GM23338 (cell line): Measurements from ENCODE around the gene TOMM6. TPM values are rescaled to one million over a fixed set of nuclear protein-coding genes. Genes with fewer than 3 reads are reported as not detected.

ENCODE experiments used
- ATAC-seq: fragments of 200-7000 bp; cut with Tn5 transposase; 3 replicates; pipeline ENCODE4 v1.9.1; 2020
- DNase-seq: peaks from one replicate; pipeline ENCODE4 v3.0.0-alpha.2; 2015; ENCODE audit warnings: low spot score
- H2AFZ ChIP-seq: fragments of 200-600 bp; sonication (generic); 2 replicates; pipeline ENCODE4 v1.8.0; 2016; ENCODE audit warnings: antibody characterized with exemption, mild to moderate bottlenecking, moderate library complexity
- H3F3A ChIP-seq: fragments of 200-600 bp; sonication (generic); replicated peaks from 2 replicates; pipeline ENCODE4 v1.8.0; 2017; ENCODE audit warnings: antibody characterized with exemption, mixed run types, low read depth
- H3K27ac ChIP-seq: fragments of 200-600 bp; sonication (generic); 2 replicates; pipeline ENCODE4 v1.6.1; 2016; ENCODE audit warnings: low read depth
- H3K27me3 ChIP-seq: fragments of 200-600 bp; sonication (generic); 2 replicates; pipeline ENCODE4 v1.8.0; 2016; ENCODE audit warnings: mild to moderate bottlenecking, mixed run types, moderate library complexity; ENCODE audit not compliant: insufficient read depth
- H3K36me3 ChIP-seq: fragments of 200-600 bp; sonication (generic); 2 replicates; pipeline ENCODE4 v1.8.0; 2016; ENCODE audit warnings: mild to moderate bottlenecking; ENCODE audit not compliant: insufficient read depth
- H3K4me1 ChIP-seq: fragments of 200-600 bp; sonication (generic); 2 replicates; pipeline ENCODE4 v1.8.0; 2016; ENCODE audit warnings: mild to moderate bottlenecking, moderate library complexity; ENCODE audit not compliant: insufficient read depth
- H3K4me2 ChIP-seq: fragments of 200-600 bp; sonication (generic); 2 replicates; pipeline ENCODE4 v1.7.1; 2017; ENCODE audit warnings: mixed run types
- H3K4me3 ChIP-seq: fragments of 200-600 bp; sonication (generic); 2 replicates; pipeline ENCODE4 v1.6.1; 2016; ENCODE audit warnings: mixed run types
- H3K79me2 ChIP-seq: fragments of 200-600 bp; sonication (generic); replicated peaks from 2 replicates; pipeline ENCODE4 v1.8.0; 2017; ENCODE audit warnings: mild to moderate bottlenecking; ENCODE audit not compliant: insufficient read depth
- H3K9me2 ChIP-seq: fragments of 200-600 bp; sonication (generic); 2 replicates; pipeline ENCODE4 v1.8.0; 2017; ENCODE audit not compliant: insufficient read depth
- H4K20me1 ChIP-seq: fragments of 200-600 bp; sonication (generic); replicated peaks from 2 replicates; pipeline ENCODE4 v1.8.0; 2017; ENCODE audit warnings: mild to moderate bottlenecking; ENCODE audit not compliant: insufficient read depth
- H3K27ac Mint-ChIP-seq: 2 replicates; pipeline ENCODE4 v1.8.0; 2020; ENCODE audit warnings: inconsistent platforms, mild to moderate bottlenecking, moderate library complexity, mixed read lengths
- H3K27me3 Mint-ChIP-seq: 3 replicates; pipeline ENCODE4 v1.8.0; 2022; ENCODE audit warnings: low read depth, mild to moderate bottlenecking, moderate library complexity, mixed read lengths, inconsistent platforms; ENCODE audit not compliant: insufficient read depth, poor library complexity
- H3K36me3 Mint-ChIP-seq: 3 replicates; pipeline ENCODE4 v1.8.0; 2021; ENCODE audit warnings: low read depth, mild to moderate bottlenecking, inconsistent platforms, moderate library complexity, mixed read lengths
- H3K4me1 Mint-ChIP-seq: 3 replicates; pipeline ENCODE4 v1.8.0; 2020; ENCODE audit warnings: mild to moderate bottlenecking, inconsistent platforms, mixed read lengths
- H3K4me3 Mint-ChIP-seq: 3 replicates; pipeline ENCODE4 v1.8.0; 2021; ENCODE audit warnings: moderate library complexity, mild to moderate bottlenecking, inconsistent platforms, mixed read lengths
- H3K9me3 Mint-ChIP-seq: 3 replicates; pipeline ENCODE4 v1.8.0; 2020; ENCODE audit warnings: moderate library complexity, mild to moderate bottlenecking, inconsistent platforms, mixed read lengths
- CREB1 ChIP-seq: fragments of 250-450 bp; sonication (Bioruptor Pico); IDR thresholded peaks from 2 replicates; pipeline ENCODE4 v1.5.0; 2020; ENCODE audit warnings: low read depth, mild to moderate bottlenecking, moderate library complexity
- EZH2 ChIP-seq: fragments of 200-600 bp; sonication (generic); IDR thresholded peaks from one replicate; pipeline ENCODE4 v1.8.0; 2017; ENCODE audit warnings: antibody characterized with exemption, mild to moderate bottlenecking, low read depth; ENCODE audit not compliant: unreplicated experiment
- EZH2phosphoT487 ChIP-seq: fragments of 200-600 bp; sonication (generic); IDR thresholded peaks from one replicate; pipeline ENCODE4 v1.8.1; 2018; ENCODE audit warnings: antibody characterized with exemption; ENCODE audit not compliant: unreplicated experiment
- JUNB ChIP-seq: IDR thresholded peaks from one replicate; pipeline ENCODE4 v1.6.1; 2016; ENCODE audit warnings: antibody characterized with exemption; ENCODE audit not compliant: unreplicated experiment
- NANOG ChIP-seq: IDR thresholded peaks from 2 replicates; pipeline ENCODE4 v1.6.1; 2016; ENCODE audit warnings: antibody characterized with exemption, borderline replicate concordance
- POLR2AphosphoS5 ChIP-seq: IDR thresholded peaks from 2 replicates; pipeline ENCODE4 v1.6.1; 2016; ENCODE audit warnings: antibody characterized with exemption, low read depth
- STAT1 ChIP-seq: IDR thresholded peaks from one replicate; pipeline ENCODE4 v1.6.1; 2016; ENCODE audit warnings: antibody characterized with exemption; ENCODE audit not compliant: unreplicated experiment
- ZNF114 ChIP-seq: fragments of 250-450 bp; sonication (Bioruptor Pico); IDR thresholded peaks from 2 replicates; pipeline ENCODE4 v1.5.0; 2020; ENCODE audit warnings: mild to moderate bottlenecking, moderate library complexity
- ZNF331 ChIP-seq: fragments of 250-450 bp; sonication (Bioruptor Pico); IDR thresholded peaks from 2 replicates; pipeline ENCODE4 v1.5.0; 2020; ENCODE audit warnings: low read depth, mild to moderate bottlenecking, moderate library complexity
- polyA plus RNA-seq: library from polyadenylated mRNA; unstranded; fragments of >200 nt; fragmentation: Nextera tagmentation; extraction: Ambion mirVana; gene quantifications from 2 replicates; pipeline ENCODE4 v1.2.1, GENCODE V29; 2016
- total RNA-seq: library from RNA; depleted of rRNA; stranded (reverse); fragments of >200 nt; shearing (Covaris generic); gene quantifications from 2 replicates; pipeline ENCODE4 v1.2.3, GENCODE V29; 2014
- TF ChIP-seq, protein P1 (sequence below): IDR thresholded peaks from 2 replicates; pipeline ENCODE4 v1.6.1; 2016; ENCODE audit warnings: antibody characterized with exemption
- TF ChIP-seq, protein P2 (sequence below), 2 experiments: fragments of 200-600 bp in 1 of 2; sonication (generic) in 1 of 2; conservative IDR thresholded peaks; 2 replicates each; pipeline versions ENCODE4 v1.5.1 to v1.6.1; 2016 to 2017; ENCODE audit warnings: antibody characterized with exemption in 2 of 2, low read depth in 2 of 2, mild to moderate bottlenecking in 2 of 2, moderate library complexity in 1 of 2

Gene TOMM6
- total and polyA plus RNA-seq, 2 experiments from 2014 or later = 195 to 372 TPM

DNA sequence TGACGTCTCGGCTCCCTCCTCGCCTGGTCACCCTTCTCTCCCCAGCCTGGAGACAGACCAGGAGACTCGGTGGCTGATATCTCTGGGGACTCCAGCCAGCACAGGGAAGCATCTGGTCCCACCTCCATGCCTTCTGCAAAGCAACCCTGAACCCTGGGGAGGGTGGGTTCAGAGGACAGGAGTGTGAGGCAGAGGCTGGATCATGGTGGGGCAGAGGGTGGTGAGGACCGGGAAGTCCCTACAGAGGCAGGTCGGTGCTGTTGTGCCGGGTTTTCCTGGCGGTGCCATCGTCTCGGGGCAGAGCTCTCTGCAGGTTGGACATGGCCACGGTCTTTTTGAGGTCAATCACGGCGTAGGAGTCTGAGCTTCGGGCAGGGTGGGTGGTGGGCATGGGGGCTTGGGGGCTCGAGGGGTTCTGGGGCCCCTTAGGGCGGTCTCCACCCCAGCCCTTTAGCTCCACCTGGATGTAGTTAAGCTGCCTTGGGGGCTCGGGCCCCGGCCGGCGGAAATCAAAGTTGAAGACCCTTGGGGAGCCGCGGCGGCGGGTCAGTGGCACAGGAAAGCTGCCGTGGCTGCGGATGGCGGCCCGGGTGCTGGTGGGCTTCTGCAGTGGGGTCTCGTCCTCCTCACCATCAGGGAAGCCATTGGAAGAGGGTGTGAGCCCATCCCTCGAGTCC is 17.0 kb upstream of the TOMM6 start (continued):
- TF ChIP-seq, protein P1, sequence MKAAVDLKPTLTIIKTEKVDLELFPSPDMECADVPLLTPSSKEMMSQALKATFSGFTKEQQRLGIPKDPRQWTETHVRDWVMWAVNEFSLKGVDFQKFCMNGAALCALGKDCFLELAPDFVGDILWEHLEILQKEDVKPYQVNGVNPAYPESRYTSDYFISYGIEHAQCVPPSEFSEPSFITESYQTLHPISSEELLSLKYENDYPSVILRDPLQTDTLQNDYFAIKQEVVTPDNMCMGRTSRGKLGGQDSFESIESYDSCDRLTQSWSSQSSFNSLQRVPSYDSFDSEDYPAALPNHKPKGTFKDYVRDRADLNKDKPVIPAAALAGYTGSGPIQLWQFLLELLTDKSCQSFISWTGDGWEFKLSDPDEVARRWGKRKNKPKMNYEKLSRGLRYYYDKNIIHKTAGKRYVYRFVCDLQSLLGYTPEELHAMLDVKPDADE = no peak
- TF ChIP-seq EZH2phosphoT487 = no peak
- TF ChIP-seq ZNF114 (CRISPR knock-in tag) = no peak
- TF ChIP-seq ZNF331 (CRISPR knock-in tag) = no peak
- no peak for TF ChIP-seq NANOG
- no peak for TF ChIP-seq POLR2AphosphoS5
- TF ChIP-seq EZH2 = no peak
- TF ChIP-seq STAT1 = no peak
- TF ChIP-seq JUNB = no peak
- TF ChIP-seq, protein P2, sequence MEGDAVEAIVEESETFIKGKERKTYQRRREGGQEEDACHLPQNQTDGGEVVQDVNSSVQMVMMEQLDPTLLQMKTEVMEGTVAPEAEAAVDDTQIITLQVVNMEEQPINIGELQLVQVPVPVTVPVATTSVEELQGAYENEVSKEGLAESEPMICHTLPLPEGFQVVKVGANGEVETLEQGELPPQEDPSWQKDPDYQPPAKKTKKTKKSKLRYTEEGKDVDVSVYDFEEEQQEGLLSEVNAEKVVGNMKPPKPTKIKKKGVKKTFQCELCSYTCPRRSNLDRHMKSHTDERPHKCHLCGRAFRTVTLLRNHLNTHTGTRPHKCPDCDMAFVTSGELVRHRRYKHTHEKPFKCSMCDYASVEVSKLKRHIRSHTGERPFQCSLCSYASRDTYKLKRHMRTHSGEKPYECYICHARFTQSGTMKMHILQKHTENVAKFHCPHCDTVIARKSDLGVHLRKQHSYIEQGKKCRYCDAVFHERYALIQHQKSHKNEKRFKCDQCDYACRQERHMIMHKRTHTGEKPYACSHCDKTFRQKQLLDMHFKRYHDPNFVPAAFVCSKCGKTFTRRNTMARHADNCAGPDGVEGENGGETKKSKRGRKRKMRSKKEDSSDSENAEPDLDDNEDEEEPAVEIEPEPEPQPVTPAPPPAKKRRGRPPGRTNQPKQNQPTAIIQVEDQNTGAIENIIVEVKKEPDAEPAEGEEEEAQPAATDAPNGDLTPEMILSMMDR (conservative IDR thresholded peaks at IDR 0.05; ENCODE audit: low read depth in 2 of 2) = no peak
- no peak for TF ChIP-seq CREB1

DNA sequence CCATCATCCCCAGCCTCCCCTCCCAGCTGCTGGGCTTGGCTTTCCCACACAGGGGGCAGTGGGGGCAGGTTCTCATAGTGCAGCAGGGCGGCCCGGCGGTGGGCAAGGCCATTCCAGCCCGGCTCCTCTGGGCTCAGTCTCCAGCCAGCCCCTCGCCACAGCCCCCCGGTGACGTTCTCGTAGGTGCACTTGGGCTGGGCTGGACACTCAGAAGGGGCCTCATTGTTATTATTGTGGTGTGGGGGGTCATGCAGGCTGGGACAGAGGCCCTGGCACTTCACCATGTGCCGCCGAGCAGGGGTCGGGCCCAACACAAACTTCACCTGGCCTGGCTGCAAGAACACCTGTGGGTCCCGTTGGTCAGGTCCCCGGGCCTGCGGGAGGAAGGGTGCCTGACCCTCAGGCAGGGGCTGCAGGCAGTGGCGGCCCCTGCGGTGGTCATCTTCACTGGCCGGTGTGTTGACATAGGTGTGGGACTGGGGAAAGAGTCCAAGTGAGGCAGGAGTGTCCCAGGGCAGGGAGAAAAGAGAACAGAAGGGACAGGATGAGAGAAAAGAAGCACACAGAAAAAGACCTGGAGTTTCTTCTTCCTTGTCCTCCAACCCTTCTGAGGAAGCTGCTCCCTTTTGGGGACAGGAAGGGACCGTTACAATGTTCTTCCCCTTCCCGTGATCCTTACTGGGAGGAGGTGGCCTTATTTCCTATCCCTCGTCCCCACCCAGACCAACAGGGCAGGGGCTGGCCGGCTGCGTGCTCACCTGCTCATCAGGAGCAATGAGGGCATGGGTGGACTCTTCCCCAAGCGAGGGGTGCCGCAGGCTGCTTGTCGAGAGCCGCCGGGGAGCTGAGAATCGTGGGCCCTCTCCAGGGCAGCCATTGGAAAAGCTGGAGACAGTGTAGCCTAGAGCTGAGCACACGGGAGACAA is 16.2 kb upstream of the TOMM6 start:
- Mint-ChIP-seq H3K36me3 (peaks cover 24% of the 10 kb centered on the region), H3K27me3 (peaks cover 8% of the 10 kb centered on the region), H3K4me3 (no peak overlapping the region), H3K4me1 (peaks cover 9% of the 10 kb centered on the region), H3K27ac (no peak overlapping the region), H3K9me3 (no peaks in the 10 kb centered on the region)
- Histone ChIP-seq H3K4me1 (no peaks in the 10 kb centered on the region), H4K20me1 (no peaks in the 10 kb centered on the region), H3K4me2 (no peak overlapping the region), H3K27me3 (no peaks in the 10 kb centered on the region), H3K27ac (no peak overlapping the region), H3K9me2 (no peaks in the 10 kb centered on the region), H3K4me3 (no peak overlapping the region), H2AFZ (no peak overlapping the region), H3K79me2 (no peaks in the 10 kb centered on the region), H3F3A (no peaks in the 10 kb centered on the region), H3K36me3 (no peaks in the 10 kb centered on the region; the same call in 1 of the 2 replicates)
- TF ChIP-seq CREB1 (no peak), NANOG (no peak), EZH2phosphoT487 (no peak), EZH2 (no peak)
- ATAC-seq = no peak
- no peak for DNase-seq
